Naive thymus-derived CD8-positive, alpha-beta T cell (primary cell): ENCODE results near the gene RDH16. TPM values are rescaled to one million over a fixed set of nuclear protein-coding genes. Genes with fewer than 3 reads are reported as not detected.
"Not testable (repeated sequence)": the region's sequence is repeated elsewhere in the genome, so short reads cannot be mapped to it uniquely, and the experiment has no call there.

ENCODE experiments used
- ATAC-seq, 2 donors: fragments of 150-1000 bp; cut with Tn5 transposase in 1 of 2; sonication (Bioruptor Pico), chemical (Tn5 transposase) in 1 of 2; 1 replicate in 1 of 2; 2 replicates in 1 of 2; pipeline ENCODE4 v1.10.0; 2021; ENCODE audit warnings: mild to moderate bottlenecking in 2 of 2, moderate library complexity in 2 of 2
- POLR2A ChIA-PET: fragments of 350-600 bp; sonication (Branson Sonifier 250); formaldehyde crosslinking; loops from one replicate; lab custom pipeline; 2021; ENCODE audit warnings: antibody characterized with exemption; lab: Charles Lee
- DNase-seq, 10 donors: peaks; one replicate each; pipeline versions ENCODE4 v3.0.0 to v3.0.0-alpha.2; 2020 to 2022
- H3K27ac Mint-ChIP-seq, 10 donors: one replicate each; pipeline ENCODE4 v1.8.0; 2020 to 2022; ENCODE audit warnings: mild to moderate bottlenecking in 10 of 10, mixed read lengths in 10 of 10, moderate library complexity in 4 of 10, inconsistent platforms in 1 of 10
- H3K27me3 Mint-ChIP-seq, 5 donors: one replicate each; pipeline ENCODE4 v1.8.0; 2021 to 2022; ENCODE audit warnings: mixed read lengths in 5 of 5
- H3K36me3 Mint-ChIP-seq, 3 donors: one replicate each; pipeline ENCODE4 v1.8.0; 2020 to 2022; ENCODE audit warnings: mixed read lengths in 3 of 3, mild to moderate bottlenecking in 2 of 3, inconsistent platforms in 1 of 3
- H3K4me1 Mint-ChIP-seq, 4 donors: one replicate each; pipeline ENCODE4 v1.8.0; 2021 to 2022; ENCODE audit warnings: mixed read lengths in 4 of 4
- H3K4me3 Mint-ChIP-seq, 10 donors: one replicate each; pipeline ENCODE4 v1.8.0; 2020 to 2022; ENCODE audit warnings: mild to moderate bottlenecking in 10 of 10, mixed read lengths in 10 of 10, moderate library complexity in 6 of 10, inconsistent platforms in 1 of 10
- H3K9me3 Mint-ChIP-seq, 9 donors: one replicate each; pipeline ENCODE4 v1.8.0; 2020 to 2022; ENCODE audit warnings: mixed read lengths in 9 of 9, mild to moderate bottlenecking in 3 of 9, inconsistent platforms in 1 of 9, moderate library complexity in 1 of 9
- polyA plus RNA-seq, 3 donors: library from polyadenylated mRNA; unstranded; fragments of 300-500 nt; fragmentation: Illumina TruSeq; gene quantifications; one replicate each; pipeline ENCODE4 v1.2.3, GENCODE V29; 2021
- total RNA-seq, 8 experiments: library from RNA in 2 of 8; stranded (reverse) in 2 of 8; gene quantifications; one replicate each; pipeline ENCODE4 v1.2.3 and lab custom pipeline; 2021 to 2026

Gene RDH16
- total and polyA plus RNA-seq, 5 experiments from 2014 or later = 0.08 to 1.7 (median 1.6) TPM; not detected in 2

- POLR2A ChIA-PET = no interaction called here
- Mint-ChIP-seq H3K4me1 (peaks cover 0 to 3% (median 0%) of the 10 kb centered on the region in 4 donors), H3K9me3 (peaks cover 0 to 41% (median 14%) of the 10 kb centered on the region in 9 donors), H3K27me3 (peaks cover 0 to 13% (median 3%) of the 10 kb centered on the region in 5 donors), H3K27ac (no peak overlapping the region), H3K36me3 (peaks cover 0 to 17% (median 13%) of the 10 kb centered on the region in 3 donors), H3K4me3 (no peak overlapping the region)
- DNase-seq (no peak), ATAC-seq (no peak)
Observed at GRCh38 chr12:56943878-56944277, 13.5 kb downstream of the RDH16 start.

GRCh38 chr12:56943374-56943773 lies 14.0 kb downstream of the RDH16 start:
- Mint-ChIP-seq H3K27me3 (peaks cover 0 to 13% (median 3%) of the 10 kb centered on the region in 5 donors), H3K36me3 (peaks cover 0 to 17% (median 10%) of the 10 kb centered on the region in 3 donors), H3K9me3 (peaks cover 0 to 41% (median 14%) of the 10 kb centered on the region in 9 donors)
- H3K27ac Mint-ChIP-seq, ATAC-seq, DNase-seq, H3K4me3 Mint-ChIP-seq, POLR2A ChIA-PET, H3K4me1 Mint-ChIP-seq: not testable (repeated sequence)

GRCh38 chr12:56941299-56942017 lies 15.9 kb downstream of the RDH16 start:
- DNase-seq (no peak), ATAC-seq (no peak)
- Mint-ChIP-seq H3K4me3 (no peak overlapping the region), H3K36me3 (peaks cover 0 to 10% (median 2%) of the 10 kb centered on the region in 3 donors), H3K9me3 (peaks cover 0 to 30% (median 7%) of the 10 kb centered on the region in 9 donors), H3K27ac (no peak overlapping the region), H3K27me3 (peaks cover 3 to 19% (median 10%) of the 10 kb centered on the region in 5 donors), H3K4me1 (peaks cover 0 to 3% (median 0%) of the 10 kb centered on the region in 4 donors)
- POLR2A ChIA-PET = no interaction called here

GRCh38 chr12:56940942-56941298 lies 16.5 kb downstream of the RDH16 start:
- POLR2A ChIA-PET, ATAC-seq: not testable (repeated sequence)
- H3K9me3 Mint-ChIP-seq = peaks cover 0 to 25% (median 6%) of the 10 kb centered on the region in 9 donors

GRCh38 chr12:56935752-56936151 lies 21.7 kb downstream of the RDH16 start:
- no peaks in the 10 kb centered on the region for H3K9me3 Mint-ChIP-seq
- ATAC-seq (no peak), DNase-seq (no peak)
- peaks cover 0 to 23% (median 13%) of the 10 kb centered on the region in 5 donors for H3K27me3 Mint-ChIP-seq
- POLR2A ChIA-PET = no interaction called here
- no peaks in the 10 kb centered on the region for H3K36me3 Mint-ChIP-seq
- peak overlapping the region in 1 of 10 donors; percentile 20 for H3K4me3 Mint-ChIP-seq
- H3K27ac Mint-ChIP-seq = no peak overlapping the region
- H3K4me1 Mint-ChIP-seq = peaks cover 0 to 8% (median 7%) of the 10 kb centered on the region in 4 donors

More at GRCh38 chr12:56940942-56941298, 16.5 kb downstream of the RDH16 start:
- not testable (repeated sequence) for H3K4me1 Mint-ChIP-seq, H3K36me3 Mint-ChIP-seq, H3K4me3 Mint-ChIP-seq, H3K27ac Mint-ChIP-seq, DNase-seq
- peaks cover 3 to 19% (median 12%) of the 10 kb centered on the region in 5 donors for H3K27me3 Mint-ChIP-seq

GRCh38 chr12:56935157-56935556 lies 22.3 kb downstream of the RDH16 start:
- Mint-ChIP-seq H3K9me3 (no peaks in the 10 kb centered on the region), H3K27ac (no peak overlapping the region), H3K36me3 (no peaks in the 10 kb centered on the region), H3K27me3 (peaks cover 0 to 23% (median 13%) of the 10 kb centered on the region in 5 donors), H3K4me3 (no peak overlapping the region), H3K4me1 (peaks cover 0 to 8% (median 8%) of the 10 kb centered on the region in 4 donors)
- POLR2A ChIA-PET = no interaction called here
- ATAC-seq (no peak), DNase-seq (no peak)

- POLR2A ChIA-PET = no interaction called here
- Mint-ChIP-seq H3K4me1 (peaks cover 0 to 8% (median 8%) of the 10 kb centered on the region in 4 donors), H3K27me3 (peaks cover 0 to 19% (median 13%) of the 10 kb centered on the region in 5 donors), H3K36me3 (no peaks in the 10 kb centered on the region), H3K4me3 (no peak within 1 kb of the TSS), H3K27ac (no peak within 1 kb of the TSS), H3K9me3 (no peaks in the 10 kb centered on the region)
- DNase-seq (no peak), ATAC-seq (no peak)
Observed at GRCh38 chr12:56933826-56934625, 23.4 kb downstream of the RDH16 start, which contains the start of gene SDR9C7. Gene SDR9C7 (minus strand): TSS chr12:56934408. CDS start chr12:56934261, 147 bp downstream.

- no peaks in the 10 kb centered on the region for H3K9me3 Mint-ChIP-seq
- H3K27ac Mint-ChIP-seq = peak overlapping the region in 3 of 10 donors; percentile 3 to 62 (median 20)
- ATAC-seq (no peak), DNase-seq (no peak)
- POLR2A ChIA-PET = no interaction called here
- H3K4me1 Mint-ChIP-seq = peaks cover 6 to 13% (median 12%) of the 10 kb centered on the region in 4 donors
- H3K4me3 Mint-ChIP-seq = no peak overlapping the region
- H3K36me3 Mint-ChIP-seq = no peaks in the 10 kb centered on the region
- peaks cover 0 to 16% (median 12%) of the 10 kb centered on the region in 5 donors for H3K27me3 Mint-ChIP-seq
Observed at GRCh38 chr12:56932867-56933266, 24.5 kb downstream of the RDH16 start.

GRCh38 chr12:56932146-56932545 lies 25.3 kb downstream of the RDH16 start:
- POLR2A ChIA-PET = no interaction called here
- Mint-ChIP-seq H3K36me3 (no peaks in the 10 kb centered on the region), H3K27me3 (peaks cover 0 to 9% (median 7%) of the 10 kb centered on the region in 5 donors), H3K9me3 (no peaks in the 10 kb centered on the region), H3K4me3 (no peak overlapping the region), H3K27ac (peak overlapping the region in 3 of 10 donors; percentile 3 to 76 (median 62)), H3K4me1 (peaks cover 6 to 13% (median 12%) of the 10 kb centered on the region in 4 donors)
- DNase-seq = no peak
- no peak for ATAC-seq

- Mint-ChIP-seq H3K27me3 (peaks cover 0 to 4% (median 3%) of the 10 kb centered on the region in 5 donors), H3K4me1 (peaks cover 6 to 13% (median 12%) of the 10 kb centered on the region in 4 donors), H3K9me3 (no peaks in the 10 kb centered on the region), H3K4me3 (no peak overlapping the region), H3K27ac (peak overlapping the region in 3 of 10 donors; percentile 3 to 76 (median 41)), H3K36me3 (no peaks in the 10 kb centered on the region)
- POLR2A ChIA-PET = no interaction called here
- DNase-seq = peak in 1 of 10 donors; percentile 15
- peak; percentile 36 to 46 for ATAC-seq
Observed at GRCh38 chr12:56931474-56931978, 25.9 kb downstream of the RDH16 start.

- POLR2A ChIA-PET = no interaction called here
- Mint-ChIP-seq H3K9me3 (no peaks in the 10 kb centered on the region), H3K36me3 (no peaks in the 10 kb centered on the region), H3K4me3 (no peak overlapping the region), H3K27me3 (peaks cover 0 to 4% (median 1%) of the 10 kb centered on the region in 5 donors), H3K27ac (peak overlapping the region in 1 of 10 donors; percentile 34), H3K4me1 (peaks cover 6 to 13% (median 12%) of the 10 kb centered on the region in 4 donors)
- no peak for DNase-seq
- ATAC-seq = no peak
Observed at GRCh38 chr12:56930241-56930640, 27.2 kb downstream of the RDH16 start.

GRCh38 chr12:56929780-56930179 lies 27.6 kb downstream of the RDH16 start:
- H3K27ac Mint-ChIP-seq = no peak overlapping the region
- H3K4me3 Mint-ChIP-seq = no peak overlapping the region
- H3K36me3 Mint-ChIP-seq = no peaks in the 10 kb centered on the region
- ATAC-seq (no peak), DNase-seq (no peak)
- H3K27me3 Mint-ChIP-seq = peaks cover 0 to 4% (median under 1%) of the 10 kb centered on the region in 5 donors
- no peaks in the 10 kb centered on the region for H3K9me3 Mint-ChIP-seq
- POLR2A ChIA-PET = no interaction called here
- H3K4me1 Mint-ChIP-seq = peaks cover 6 to 13% (median 11%) of the 10 kb centered on the region in 4 donors
